KG1 (cell line): ENCODE results near the gene ALG6.
"Not testable (repeated sequence)": the region's sequence is repeated elsewhere in the genome, so short reads cannot be mapped to it uniquely, and the experiment has no call there.

Source experiments
- DNase-seq: peaks from one replicate; lab custom pipeline; 2025; lab: John Stamatoyannopoulos, UW

Gene ALG6

DNA sequence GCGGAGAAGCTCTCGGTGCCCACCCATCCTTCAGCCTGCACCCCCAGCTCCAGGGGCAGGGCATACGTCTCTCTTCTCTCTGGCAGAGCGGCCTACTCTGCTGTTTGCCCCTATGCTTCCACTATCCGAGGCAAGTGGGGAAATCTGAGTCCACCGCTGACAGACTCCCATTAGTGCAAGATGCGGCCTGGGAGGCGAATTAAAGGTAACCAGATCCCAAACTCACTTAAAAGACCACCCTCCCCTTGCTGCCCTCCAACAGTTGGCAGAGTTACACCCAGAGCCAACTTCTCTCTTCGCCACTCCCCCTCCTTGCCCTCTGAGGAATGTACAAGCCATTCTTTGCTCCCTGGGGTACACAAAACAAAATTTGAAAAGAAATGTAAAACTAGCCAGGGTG lies 38.6 kb upstream of the ALG6 start:
- no peak for DNase-seq

DNA sequence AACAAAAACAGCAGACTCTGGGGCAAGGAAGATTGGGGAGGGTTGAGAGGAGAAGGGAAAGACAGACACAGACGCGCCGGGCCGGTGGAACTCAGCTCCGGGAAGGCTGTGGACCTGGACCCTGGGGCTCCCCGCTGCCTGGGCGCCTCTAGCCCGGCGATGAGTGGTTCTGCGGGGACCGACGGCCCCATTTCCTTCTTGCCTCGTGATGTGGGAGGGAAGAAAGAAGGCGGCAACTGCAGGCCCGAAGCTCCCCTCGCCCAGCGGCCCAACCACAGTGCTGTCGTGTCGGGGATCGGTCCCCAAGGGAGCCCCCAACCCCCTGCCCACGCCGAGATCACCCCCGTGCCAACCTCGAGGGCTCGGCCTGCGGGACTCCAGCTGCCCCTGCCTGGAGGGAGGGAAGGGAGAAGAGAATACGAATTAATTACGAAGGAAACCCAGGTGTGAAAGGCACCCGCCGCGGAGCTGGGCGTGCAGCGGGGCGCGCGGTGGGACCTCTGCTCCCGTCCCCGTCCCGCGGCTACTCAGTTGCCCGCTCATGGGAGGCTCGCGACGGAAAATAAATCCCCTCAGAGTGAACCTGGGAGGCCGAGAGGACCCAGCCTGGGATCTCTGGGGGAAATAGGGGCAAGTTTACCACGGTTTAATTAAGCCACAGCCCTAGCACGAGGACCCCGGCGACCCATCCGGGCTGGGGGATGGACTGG lies 37.7 kb upstream of the ALG6 start:
- DNase-seq: no peak

DNA sequence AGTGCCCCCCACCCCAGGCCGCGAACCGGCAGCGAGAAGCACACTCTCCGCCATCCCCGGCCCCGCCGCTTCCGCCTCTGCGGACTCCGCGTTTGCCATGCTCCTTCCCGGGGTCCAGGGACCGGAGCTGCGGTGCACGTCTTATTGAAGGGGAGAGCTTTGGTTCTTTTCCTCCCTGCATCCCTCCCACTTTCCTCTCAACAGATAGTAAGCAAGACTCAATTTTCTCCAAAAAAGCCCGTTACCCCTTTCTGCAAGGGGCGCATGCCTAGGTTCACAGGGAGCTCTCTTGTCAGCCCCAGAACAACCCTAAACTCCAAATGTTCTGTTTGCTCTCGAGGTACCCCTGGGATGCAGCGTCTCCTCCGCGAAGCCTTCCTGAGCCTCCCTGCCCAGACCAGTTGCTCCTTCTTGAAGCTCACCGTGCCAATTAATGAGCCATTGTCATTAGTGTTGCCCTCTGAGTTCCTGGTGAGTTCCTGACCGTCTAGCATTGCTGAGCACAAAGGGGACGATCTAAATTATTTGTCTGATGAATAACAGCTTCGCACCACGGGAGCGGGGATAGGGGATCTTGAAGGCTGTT lies 37.0 kb upstream of the ALG6 start:
- DNase-seq: no peak

DNA sequence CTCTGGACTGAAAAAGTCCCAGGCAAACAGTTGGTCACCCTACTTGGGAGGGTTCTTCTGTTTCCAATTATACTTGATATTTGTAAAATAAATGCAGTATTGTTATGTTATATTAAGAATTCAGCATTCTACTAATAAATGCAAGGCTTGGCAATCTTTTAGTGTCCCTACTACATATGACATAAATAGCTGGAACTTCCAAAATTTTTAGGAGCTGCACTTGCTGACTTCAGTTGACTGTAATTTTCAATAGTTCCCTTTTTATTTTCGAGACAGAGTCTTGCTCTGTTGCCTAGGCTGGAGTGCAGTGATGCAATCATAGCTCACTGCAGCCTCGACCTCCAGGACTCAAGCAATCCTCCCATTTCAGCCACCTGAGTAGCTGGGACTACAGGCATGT lies 25.0 kb upstream of the ALG6 start:
- no peak for DNase-seq

DNA sequence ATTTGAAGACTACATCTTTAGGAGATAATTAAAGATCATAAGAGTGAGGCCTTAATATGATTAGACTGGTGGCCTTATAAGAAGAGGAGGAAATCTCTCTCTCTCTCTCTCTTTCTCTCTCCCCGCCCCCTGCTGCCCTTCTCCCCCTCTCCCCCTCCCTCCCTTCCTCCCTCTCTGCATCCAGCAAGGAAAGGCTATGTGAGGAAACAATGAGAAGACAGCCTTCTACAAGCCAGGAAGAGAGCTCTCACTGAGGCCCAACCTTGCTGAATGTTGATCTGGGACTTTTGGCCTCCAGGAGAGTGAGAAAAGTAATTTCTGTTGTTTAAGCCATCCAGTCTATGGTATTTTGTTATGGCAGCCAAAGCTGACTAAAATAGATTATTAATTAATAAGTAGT lies 23.5 kb upstream of the ALG6 start:
- no peak for DNase-seq

DNA sequence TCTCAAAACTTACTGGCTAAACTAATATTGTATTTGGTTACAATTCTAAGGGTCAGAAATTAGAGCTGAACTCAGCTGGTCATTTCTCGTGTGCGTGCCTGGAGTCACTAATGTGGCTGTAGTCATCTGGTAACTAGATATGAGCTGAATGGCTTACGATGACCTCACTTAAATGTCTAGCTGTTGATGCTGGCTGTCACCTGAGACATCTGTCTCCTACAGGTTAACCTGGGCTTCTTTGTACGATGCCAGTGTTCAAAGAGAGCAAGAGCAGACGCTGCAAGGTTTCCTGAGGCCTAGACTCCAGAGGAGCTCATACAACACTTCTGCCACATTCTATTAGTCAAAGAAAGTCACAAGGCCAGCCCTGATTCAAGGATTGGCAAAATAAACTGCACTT lies 17.1 kb upstream of the ALG6 start:
- no peak for DNase-seq

DNA sequence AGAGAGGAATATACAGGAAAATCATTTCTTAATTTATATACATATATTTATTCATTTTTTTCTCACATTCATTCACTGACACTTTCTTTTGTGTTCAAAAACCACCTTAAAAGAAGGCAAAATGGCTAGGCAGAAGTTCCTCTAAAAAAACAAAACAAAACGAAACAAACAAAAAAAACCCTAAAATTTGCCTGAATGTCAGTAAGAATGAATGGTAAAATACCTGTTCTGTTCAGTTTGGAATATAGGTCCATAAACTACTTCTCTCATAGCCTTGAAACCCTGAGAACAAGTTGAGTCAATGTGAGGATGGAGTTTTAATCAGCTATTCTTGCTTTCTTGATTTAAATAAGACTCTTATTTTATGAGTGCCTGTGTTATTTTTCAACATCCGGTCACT lies 14.7 kb upstream of the ALG6 start:
- no peak for DNase-seq

DNA sequence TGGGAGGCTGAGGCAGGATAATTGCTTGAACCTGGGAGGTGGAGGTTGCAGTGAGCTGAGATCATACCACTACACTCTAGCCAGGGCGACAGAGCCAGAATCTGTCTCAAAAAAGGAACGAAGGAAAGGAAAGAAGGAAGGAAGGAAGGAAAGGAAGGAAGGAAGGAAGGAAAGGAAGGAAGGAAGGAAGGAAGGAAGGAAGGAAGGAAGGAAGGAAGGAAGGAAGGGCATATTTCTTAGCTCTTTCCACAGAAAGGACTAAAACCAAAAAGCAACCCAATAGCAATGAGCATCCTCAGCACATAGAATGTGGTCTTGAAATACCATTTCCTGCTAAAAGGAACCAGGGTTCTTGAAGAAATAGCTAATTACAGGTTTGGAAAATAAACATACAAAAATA lies 11.2 kb upstream of the ALG6 start:
- DNase-seq: not testable (repeated sequence)

DNA sequence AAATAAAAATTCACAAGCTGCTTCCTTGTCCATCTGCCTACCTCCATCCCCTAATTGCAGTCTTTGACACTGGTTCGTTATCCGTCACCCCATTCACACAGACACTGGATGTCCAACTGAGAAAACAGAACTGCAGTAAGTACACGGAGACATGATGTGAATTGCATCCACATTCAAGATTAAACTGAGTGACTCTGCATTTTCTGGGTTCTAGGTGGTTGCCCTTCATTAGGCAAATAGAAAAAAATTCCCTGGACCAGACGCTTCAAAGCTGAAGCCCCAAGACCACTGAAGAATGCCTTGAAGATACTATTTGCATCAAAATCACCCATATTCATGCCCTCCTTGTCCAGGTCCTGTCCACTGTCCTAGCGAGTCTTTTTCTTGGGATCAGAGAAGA lies 7.9 kb upstream of the ALG6 start:
- no peak for DNase-seq

DNA sequence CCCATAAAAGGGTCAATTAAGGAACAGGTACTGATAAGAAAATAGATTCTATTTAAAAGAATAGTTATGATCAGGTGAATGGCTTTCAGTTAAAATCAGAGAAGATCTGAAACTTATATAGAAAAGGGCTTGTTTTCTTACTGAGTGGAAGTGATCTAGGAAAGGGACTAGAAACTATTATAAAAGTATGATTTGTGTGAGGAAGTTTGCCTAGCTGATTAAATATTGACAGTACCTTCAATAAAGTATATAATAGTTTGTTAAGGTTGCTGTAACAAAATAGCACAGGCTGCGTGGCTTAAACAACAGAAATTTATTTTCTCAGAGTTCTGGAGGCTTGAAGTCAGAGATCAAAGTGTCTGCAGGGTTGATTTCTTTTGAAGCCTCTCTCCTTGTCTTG lies 5.4 kb upstream of the ALG6 start:
- no peak for DNase-seq

DNA sequence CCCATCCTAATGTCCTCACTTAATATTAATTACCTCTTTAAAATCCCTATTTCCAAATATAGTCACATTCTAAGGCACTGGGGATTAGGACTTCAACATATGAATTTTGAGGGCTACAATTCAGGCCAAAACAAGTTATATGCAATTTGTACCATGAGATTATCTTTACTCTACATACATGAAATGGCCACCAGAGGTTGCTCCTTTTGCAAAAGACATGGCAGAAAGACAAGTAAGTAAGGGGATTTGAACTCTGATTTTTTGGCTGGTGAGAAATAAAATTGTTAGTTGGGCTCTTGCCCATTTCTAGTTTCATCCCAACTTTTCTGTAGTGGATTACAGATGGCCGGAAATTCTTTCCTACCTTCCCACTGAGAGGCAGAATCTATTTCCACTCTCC lies 4.8 kb upstream of the ALG6 start:
- DNase-seq: no peak

DNA sequence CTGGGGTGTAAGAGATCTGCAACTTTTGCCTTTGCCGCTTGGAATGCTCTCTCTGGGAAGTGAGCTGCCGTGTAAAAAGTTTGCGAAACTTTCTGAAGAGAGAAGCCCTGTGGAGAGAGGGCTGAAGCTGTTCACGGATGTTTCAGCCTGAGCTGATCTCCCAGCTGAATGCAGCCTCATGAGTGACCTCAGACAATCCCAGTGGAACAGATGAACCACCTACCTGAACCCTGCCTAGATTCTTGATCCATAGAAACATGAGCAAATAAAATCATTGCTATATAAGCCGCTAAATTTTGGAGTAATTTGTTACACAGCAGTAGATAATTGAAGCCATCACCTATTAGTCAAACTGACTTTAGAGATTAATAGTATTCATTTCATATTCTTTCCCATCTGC lies 4.4 kb upstream of the ALG6 start:
- no peak for DNase-seq

DNA sequence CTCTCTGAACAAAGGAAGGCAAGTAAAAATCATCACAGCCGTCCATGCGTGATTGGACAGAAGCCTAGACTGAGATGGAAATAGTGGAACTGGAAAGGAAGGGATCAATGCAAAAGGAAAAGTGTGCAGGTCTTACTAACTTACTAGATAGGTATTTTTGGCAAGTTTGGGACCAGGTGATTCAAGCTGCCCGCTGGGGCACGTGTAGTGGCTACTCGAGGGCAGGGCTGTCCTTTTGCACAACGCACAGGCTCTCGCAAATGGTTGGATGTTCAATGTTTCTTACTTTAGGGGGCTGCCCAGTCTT lies 566 bp upstream of the ALG6 start:
- no peak for DNase-seq

DNA sequence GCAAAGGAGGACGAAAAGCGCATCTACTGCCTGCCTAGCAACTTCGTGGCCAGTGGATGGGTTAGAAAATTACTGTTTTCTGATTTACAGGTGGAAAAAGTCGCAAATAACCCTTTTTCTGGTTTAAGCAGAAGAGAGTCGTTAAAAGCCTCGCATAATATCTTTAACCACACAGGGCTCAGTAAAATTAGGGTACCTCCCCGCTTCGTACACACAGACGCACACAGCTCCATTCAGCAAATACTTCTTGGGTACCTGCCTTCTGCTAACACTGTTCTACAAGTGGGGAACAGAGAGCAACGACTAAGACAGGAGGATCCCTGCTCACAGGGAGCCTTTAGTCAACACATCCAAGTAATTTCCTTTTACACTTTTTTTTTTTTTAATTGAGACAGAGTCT lies 704 bp downstream of the ALG6 start:
- DNase-seq: no peak

DNA sequence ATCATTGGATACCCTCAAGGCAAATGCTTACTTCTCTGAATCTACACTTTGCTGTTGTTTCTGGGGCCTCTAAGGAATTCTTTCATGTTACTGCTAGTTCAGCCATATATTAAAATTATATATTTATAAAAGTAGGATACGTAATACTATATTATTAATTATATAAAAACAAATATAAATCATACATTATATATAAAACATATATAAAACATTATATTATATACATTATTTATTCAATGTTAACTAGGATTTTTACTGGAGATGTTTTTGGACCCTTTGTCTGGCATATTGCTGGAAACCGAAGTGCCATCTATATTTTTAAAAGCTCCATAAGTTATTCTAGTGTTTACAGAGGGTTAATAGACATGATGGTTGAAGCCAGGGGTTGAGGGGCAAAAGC lies 12.2 kb downstream of the ALG6 start:
- no peak for DNase-seq

DNA sequence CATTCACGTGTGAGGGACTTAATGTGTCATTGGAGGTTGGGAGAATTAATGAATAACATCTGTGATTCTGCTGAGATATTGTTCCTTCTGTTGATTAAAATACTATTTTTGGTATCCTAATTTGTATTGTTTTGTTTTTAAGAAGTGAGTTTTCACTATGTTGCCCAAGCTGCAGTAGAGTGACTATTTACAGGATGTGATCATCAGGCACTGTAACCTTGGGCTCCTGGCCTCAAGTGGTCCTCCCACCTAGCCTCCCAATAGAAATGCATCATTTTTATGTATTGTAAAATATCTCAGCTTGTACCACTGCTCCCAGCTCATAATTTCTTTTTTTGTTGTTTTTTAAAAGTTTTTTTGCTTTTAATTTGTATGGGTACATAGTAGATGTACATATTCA lies 14.3 kb downstream of the ALG6 start:
- no peak for DNase-seq

DNA sequence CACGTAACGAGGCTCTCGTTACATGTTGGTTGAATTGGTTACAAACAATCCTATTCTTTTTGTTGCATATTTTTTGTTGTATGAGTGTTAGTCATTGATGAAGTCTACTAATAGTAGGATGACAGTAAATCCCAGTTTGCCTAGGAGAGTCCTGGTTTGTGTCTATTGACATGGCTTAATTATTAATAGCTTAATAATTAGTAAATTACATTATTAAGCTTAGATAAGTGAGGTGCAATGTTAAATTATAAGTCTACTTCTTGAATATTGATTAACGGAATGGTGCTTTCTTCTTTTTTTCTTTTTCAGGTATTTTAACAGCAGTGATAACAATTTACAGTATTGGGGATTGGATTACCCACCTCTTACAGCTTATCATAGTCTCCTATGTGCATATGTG lies 34.5 kb downstream of the ALG6 start:
- DNase-seq: no peak

DNA sequence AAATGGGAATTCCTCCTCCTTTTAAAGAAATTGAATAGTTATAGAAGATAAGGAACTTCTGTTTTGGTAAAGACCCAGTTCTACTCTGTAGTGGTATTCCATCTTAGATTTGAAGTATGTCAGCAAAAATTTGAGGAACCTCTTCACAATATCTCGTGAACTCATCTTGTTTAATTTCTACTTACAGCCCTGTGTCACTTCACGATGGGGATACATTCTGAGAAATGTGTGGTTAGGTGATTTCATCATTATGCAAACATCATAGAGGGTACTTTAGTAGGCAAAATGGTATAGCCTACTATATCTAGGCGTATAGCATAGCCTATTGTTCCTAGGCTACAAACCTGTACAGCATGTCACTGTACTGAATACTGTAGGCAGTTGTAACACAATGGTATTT lies 36.0 kb downstream of the ALG6 start:
- peak; percentile 4 for DNase-seq

DNA sequence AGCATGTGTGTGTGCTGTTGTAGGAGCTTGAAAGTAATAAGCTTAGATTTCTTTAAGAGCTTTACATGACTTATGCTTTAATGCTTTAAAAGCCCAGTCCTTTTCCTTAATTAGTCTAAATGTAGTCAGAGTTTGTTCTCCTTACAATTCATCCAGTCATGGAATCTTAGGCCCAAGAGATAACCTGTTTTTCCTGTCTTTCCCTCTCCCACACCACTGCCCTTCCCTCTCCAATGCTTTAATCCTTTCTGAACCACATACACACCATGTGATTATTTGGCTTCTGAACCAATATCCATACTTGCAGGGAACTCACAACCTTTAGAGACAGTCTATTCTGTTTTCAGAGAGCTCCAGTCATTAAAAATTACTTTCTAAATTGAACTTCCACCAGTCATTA lies 37.6 kb downstream of the ALG6 start:
- DNase-seq: no peak

DNA sequence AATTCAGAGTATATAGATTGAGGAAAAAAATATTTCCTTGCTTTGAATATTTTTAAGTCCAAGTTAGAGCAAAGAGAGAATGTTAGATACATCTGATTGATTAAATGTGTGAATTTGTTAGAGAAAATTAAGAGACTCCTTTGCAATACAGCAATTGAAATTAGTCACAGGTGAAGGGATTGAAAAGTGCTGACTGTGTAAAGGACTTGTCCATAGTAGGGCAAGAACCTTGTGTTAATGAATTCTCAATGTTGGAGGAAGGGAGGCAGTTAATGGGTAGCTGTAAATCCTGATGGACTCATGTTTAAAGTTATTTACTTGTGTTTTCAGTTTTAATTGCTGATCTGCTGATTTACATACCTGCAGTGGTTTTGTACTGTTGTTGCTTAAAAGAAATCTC lies 38.6 kb downstream of the ALG6 start:
- DNase-seq: no peak

DNA sequence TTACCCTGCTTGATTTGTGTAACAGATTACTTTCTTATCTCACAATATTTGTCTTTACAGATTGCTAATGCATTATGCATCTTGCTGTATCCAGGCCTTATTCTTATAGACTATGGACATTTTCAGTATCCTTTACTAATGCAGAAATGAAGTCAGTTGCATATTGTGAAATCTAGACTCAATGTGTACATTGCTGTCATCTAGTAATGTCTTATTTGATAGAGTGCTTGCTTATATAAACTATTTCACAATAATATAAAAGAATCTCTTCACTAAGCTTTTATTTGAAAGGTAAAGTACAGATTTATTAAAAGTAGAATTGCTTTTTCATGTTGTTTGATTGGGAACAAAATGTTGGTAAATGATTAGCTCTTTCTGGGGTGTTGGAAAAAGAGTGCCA lies 39.6 kb downstream of the ALG6 start:
- DNase-seq: no peak

DNA sequence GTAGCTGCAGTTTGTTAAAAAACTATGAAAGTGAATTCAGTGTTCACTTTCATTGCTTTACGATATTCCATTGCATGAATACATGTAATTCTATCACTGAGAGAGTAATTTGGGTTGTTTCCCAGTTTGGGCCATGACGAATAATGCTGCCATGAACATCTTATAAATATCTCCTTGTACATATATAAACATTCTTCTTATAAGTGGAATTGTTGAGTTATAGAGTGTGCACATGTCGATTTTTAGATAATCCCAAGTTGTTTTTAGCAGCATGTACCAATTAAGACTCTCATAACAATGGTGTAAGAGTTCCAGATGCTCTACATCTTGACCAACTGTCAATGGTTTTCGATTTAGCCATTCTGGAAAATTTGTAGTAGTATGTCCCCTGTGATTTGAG lies 40.9 kb downstream of the ALG6 start:
- no peak for DNase-seq

DNA sequence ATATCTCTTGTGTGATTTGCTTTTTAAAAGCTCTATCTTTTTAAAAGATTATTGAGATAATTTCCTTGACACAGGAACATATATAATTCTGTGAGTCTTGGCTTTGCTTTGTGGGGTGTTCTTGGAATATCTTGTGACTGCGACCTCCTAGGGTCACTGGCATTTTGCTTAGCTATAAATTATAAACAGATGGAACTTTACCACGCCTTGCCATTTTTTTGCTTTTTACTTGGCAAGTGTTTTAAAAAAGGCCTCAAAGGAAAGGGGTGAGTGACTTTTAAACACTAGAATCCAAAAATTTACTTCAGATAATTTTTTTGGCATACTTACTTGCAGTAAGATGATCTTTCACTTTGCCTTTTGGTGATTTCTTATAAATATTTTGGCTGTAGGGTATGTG lies 43.6 kb downstream of the ALG6 start:
- no peak for DNase-seq

DNA sequence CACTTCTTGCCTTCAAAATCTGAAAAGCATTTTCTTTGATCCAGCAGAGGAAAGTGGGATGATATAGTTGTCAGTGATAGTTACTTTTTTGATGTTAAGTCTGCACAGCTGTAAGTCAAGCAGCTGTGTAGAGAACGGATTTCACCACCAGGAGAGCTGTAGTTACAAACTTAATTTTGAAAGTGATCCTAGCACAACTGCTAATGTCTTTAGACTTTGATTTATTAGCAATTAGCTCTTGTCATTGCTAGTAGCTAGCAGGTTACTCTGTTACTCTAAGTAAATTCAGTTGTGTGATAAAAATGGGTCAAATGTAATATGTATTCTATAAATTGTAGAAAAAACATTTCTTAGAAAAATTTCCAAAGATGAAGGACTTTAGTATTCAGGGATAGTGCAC lies 46.0 kb downstream of the ALG6 start:
- no peak for DNase-seq
